H1 (cell line): Measurements from ENCODE around the gene RAPGEF6.

Experiments
- BRCA1 ChIP-seq: IDR thresholded peaks from 2 replicates; pipeline ENCODE4 v1.6.1; 2012; ENCODE audit warnings: low read depth, low read length, improper control_type of control experiment
- CTCF ChIP-seq, 3 experiments: IDR thresholded peaks; 1 replicate in 2 of 3; 2 replicates in 1 of 3; pipeline versions ENCODE4 v1.5.1 to v1.6.1; 2011; ENCODE audit warnings: low read length in 3 of 3, mild to moderate bottlenecking in 3 of 3, inconsistent platforms in 2 of 3, low read depth in 1 of 3, moderate library complexity in 1 of 3; ENCODE audit not compliant: insufficient read depth in 1 of 3; ENCODE audit errors: control extremely low read depth in 1 of 3
- EGR1 ChIP-seq: IDR thresholded peaks from 2 replicates; pipeline ENCODE4 v1.6.1; 2011; ENCODE audit warnings: low read depth, low read length, borderline replicate concordance
- EZH2 ChIP-seq: fragments of 200-600 bp; sonication (generic); IDR thresholded peaks from 2 replicates; pipeline ENCODE4 v1.7.1; 2012; ENCODE audit warnings: low read depth, mild to moderate bottlenecking, moderate library complexity, low read length, inconsistent platforms; ENCODE audit not compliant: severe bottlenecking
- GABPA ChIP-seq: IDR thresholded peaks from 2 replicates; pipeline ENCODE4 v1.6.1; 2011; ENCODE audit warnings: mild to moderate bottlenecking, low read length, moderate library complexity, borderline replicate concordance; ENCODE audit not compliant: insufficient read depth
- POLR2A ChIP-seq, 2 experiments: IDR thresholded peaks; 1 replicate in 1 of 2; 2 replicates in 1 of 2; pipeline ENCODE4 v1.6.1; 2011; ENCODE audit warnings: low read depth in 2 of 2, low read length in 2 of 2, mild to moderate bottlenecking in 2 of 2; ENCODE audit errors: control extremely low read depth in 1 of 2
- RAD21 ChIP-seq, 2 experiments: IDR thresholded peaks in 1 of 2; conservative IDR thresholded peaks in 1 of 2; 2 replicates each; pipeline ENCODE4 v1.6.1; 2011; ENCODE audit warnings: low read depth in 2 of 2, low read length in 2 of 2, improper control_type of control experiment in 1 of 2, inconsistent platforms in 1 of 2, mild to moderate bottlenecking in 1 of 2, moderate library complexity in 1 of 2
- RXRA ChIP-seq: IDR thresholded peaks from 2 replicates; pipeline ENCODE4 v1.6.1; 2011; ENCODE audit warnings: low read depth, mild to moderate bottlenecking, low read length, moderate library complexity; ENCODE audit not compliant: insufficient read depth
- SIRT6 ChIP-seq: IDR thresholded peaks from one replicate; pipeline ENCODE4 v1.7.1; 2012; ENCODE audit warnings: low read length, inconsistent platforms
- SP1 ChIP-seq: IDR thresholded peaks from 2 replicates; pipeline ENCODE4 v1.6.1; 2011; ENCODE audit warnings: low read depth, low read length
- TF ChIP-seq, protein P1 (sequence below): IDR thresholded peaks from 2 replicates; pipeline ENCODE4 v1.6.1; 2012; ENCODE audit warnings: inconsistent platforms
- TF ChIP-seq, protein P2 (sequence below): IDR thresholded peaks from 2 replicates; pipeline ENCODE4 v1.6.1; 2011; ENCODE audit warnings: low read depth, mild to moderate bottlenecking, low read length; ENCODE audit not compliant: insufficient read depth

- no peak for TF ChIP-seq SIRT6
- TF ChIP-seq EZH2 = no peak
- TF ChIP-seq CTCF (IDR thresholded peaks at IDR 0.05; ENCODE audit: control extremely low read depth in 1 of 3, insufficient read depth in 1 of 3, low read depth in 1 of 3, low read length in 3 of 3) = no peak
- TF ChIP-seq BRCA1 = no peak
- TF ChIP-seq RAD21 (IDR thresholded peaks at IDR 0.05 in 1 of 2, conservative IDR thresholded peaks at IDR 0.05 in 1 of 2; ENCODE audit: low read depth in 2 of 2, low read length in 2 of 2) = no peak
- TF ChIP-seq, protein P1, sequence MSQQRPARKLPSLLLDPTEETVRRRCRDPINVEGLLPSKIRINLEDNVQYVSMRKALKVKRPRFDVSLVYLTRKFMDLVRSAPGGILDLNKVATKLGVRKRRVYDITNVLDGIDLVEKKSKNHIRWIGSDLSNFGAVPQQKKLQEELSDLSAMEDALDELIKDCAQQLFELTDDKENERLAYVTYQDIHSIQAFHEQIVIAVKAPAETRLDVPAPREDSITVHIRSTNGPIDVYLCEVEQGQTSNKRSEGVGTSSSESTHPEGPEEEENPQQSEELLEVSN = no peak
- TF ChIP-seq POLR2A (IDR thresholded peaks at IDR 0.05; ENCODE audit: control extremely low read depth in 1 of 2, low read depth in 2 of 2, low read length in 2 of 2) = no peak
- no peak for TF ChIP-seq SP1
- TF ChIP-seq EGR1 = no peak
- TF ChIP-seq, protein P2, sequence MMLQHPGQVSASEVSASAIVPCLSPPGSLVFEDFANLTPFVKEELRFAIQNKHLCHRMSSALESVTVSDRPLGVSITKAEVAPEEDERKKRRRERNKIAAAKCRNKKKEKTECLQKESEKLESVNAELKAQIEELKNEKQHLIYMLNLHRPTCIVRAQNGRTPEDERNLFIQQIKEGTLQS = no peak
- no peak for TF ChIP-seq RXRA
- TF ChIP-seq GABPA = no peak
Measured at GRCh38 chr5:131575660-131576227, 59.3 kb downstream of the RAPGEF6 start.
